Measurements from ENCODE around the gene SLC5A9. TPM values are rescaled to one million over a fixed set of nuclear protein-coding genes. Genes with fewer than 3 reads are reported as not detected.
"Not testable (repeated sequence)": the region's sequence is repeated elsewhere in the genome, so short reads cannot be mapped to it uniquely, and the experiment has no call there.

The SLC5A9 gene
- total RNA-seq, 1 donor from 2014 or later: 0.57 TPM

DNA sequence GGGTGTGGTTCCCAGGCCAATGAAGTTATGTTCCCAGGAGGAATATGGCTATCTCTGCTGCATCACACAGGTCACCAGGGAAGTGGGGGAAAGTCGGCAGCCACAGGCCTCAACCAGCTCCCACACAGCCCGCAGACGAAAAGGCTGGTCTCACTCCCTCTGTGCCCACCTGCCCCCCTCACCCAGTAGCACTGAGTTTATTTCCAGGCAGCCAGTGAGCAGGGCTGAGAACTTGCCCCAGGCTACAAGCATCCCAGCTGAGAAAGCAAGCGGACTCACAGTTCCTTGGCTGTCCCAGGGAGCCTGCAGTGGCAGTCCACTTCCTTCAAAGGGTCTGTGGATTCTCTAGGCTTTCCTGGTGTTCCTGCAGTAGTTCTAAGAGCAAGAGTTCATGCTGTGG is 68.9 kb downstream of the SLC5A9 start:
- DNase-seq (ENCODE audit: low spot score): no peak

DNA sequence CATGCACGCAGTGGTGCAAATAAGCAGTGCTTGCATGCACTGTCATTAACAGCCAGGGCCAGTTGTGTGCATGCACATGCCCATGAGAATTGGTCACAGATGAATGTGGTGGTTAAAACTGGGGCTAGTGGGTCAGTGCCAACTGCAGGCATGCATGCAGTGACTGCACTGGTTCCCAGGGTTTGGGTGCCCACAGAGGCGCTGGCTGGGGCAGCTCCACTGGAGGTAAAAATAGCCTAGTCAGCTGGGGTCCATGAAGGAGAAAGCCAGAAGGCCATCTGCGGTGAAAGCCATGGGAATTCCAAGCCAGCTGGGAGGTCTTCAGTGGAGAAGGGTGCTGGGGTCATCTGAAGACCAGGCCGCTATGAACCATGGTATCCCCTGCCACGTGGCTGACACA is 70.2 kb downstream of the SLC5A9 start:
- intact Hi-C loops (cut with DNase I): no loop called here
- no peak for DNase-seq (ENCODE audit: low spot score)

More for the DNA sequence above, 68.9 kb downstream of the SLC5A9 start:
- intact Hi-C loops (cut with DNase I): no loop called here

GRCh38 chr1:48294094-48294493 is 71.6 kb downstream of the SLC5A9 start:
- intact Hi-C loops (cut with DNase I); DNase-seq (ENCODE audit: low spot score): not testable (repeated sequence)

DNA sequence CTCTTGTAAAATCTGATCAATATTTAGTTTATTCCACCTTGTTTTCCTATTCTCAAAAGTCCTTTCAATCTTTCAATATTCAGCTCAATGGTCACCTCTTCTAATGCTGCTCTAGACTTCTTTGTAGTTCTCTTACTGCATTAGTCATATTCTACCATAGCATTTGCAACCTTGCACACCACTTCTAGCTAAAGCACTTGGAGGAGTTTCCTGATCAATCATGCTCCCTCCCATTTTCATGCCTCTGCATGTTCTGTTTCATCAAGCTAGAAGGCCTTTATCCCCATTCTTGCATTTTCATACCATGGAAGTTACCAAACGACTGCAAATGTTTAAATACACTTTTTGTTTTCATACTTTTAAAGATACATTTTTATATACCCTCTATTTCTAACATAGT is 72.1 kb downstream of the SLC5A9 start:
- no peak for DNase-seq (ENCODE audit: low spot score)
- intact Hi-C loops (cut with DNase I): no loop called here

Other genes starting within 250 kb of the SLC5A9 start
- gene TRABD2B, start 225.3 kb upstream of the SLC5A9 start, total RNA-seq: 3.4 TPM
- 8.3 TPM for gene SPATA6, start 249.5 kb downstream of the SLC5A9 start, total RNA-seq